ENCODE results near the gene SYTL5.

SYTL5 gene

DNA sequence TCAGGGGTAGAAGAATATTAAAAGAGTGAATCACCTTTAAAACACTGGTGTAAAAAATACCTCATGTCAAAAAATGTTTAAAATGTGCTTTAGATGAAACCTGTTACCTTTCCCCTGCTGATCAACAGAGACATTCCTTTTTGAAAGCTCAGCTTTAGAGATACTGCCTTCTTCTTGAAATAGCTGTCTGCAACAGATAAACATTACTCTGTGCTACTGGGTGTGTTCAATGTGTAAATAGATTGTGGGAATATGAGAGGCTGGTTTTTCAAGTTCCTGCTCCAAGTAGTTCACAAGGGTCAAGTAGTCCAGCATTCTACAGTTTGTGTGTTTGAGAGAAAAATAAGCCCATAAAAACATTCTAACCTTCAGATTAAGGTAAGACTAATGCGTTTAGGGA lies at the start of gene SYTL5:
Gene SYTL5, plus strand, starts transcription at position 263 of the 400 bp plus-strand sequence. CDS start 27,337 bp downstream, outside the sequence.
- TF ChIP-seq ZFX (IDR thresholded peaks at IDR 0.05; ENCODE audit: borderline replicate concordance) = no peak
- TF ChIP-seq, protein P1, sequence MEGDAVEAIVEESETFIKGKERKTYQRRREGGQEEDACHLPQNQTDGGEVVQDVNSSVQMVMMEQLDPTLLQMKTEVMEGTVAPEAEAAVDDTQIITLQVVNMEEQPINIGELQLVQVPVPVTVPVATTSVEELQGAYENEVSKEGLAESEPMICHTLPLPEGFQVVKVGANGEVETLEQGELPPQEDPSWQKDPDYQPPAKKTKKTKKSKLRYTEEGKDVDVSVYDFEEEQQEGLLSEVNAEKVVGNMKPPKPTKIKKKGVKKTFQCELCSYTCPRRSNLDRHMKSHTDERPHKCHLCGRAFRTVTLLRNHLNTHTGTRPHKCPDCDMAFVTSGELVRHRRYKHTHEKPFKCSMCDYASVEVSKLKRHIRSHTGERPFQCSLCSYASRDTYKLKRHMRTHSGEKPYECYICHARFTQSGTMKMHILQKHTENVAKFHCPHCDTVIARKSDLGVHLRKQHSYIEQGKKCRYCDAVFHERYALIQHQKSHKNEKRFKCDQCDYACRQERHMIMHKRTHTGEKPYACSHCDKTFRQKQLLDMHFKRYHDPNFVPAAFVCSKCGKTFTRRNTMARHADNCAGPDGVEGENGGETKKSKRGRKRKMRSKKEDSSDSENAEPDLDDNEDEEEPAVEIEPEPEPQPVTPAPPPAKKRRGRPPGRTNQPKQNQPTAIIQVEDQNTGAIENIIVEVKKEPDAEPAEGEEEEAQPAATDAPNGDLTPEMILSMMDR (IDR thresholded peaks at IDR 0.05) = no peak
- peak within 1 kb of the TSS; percentile 82 for H3K27ac ChIP-seq

DNA sequence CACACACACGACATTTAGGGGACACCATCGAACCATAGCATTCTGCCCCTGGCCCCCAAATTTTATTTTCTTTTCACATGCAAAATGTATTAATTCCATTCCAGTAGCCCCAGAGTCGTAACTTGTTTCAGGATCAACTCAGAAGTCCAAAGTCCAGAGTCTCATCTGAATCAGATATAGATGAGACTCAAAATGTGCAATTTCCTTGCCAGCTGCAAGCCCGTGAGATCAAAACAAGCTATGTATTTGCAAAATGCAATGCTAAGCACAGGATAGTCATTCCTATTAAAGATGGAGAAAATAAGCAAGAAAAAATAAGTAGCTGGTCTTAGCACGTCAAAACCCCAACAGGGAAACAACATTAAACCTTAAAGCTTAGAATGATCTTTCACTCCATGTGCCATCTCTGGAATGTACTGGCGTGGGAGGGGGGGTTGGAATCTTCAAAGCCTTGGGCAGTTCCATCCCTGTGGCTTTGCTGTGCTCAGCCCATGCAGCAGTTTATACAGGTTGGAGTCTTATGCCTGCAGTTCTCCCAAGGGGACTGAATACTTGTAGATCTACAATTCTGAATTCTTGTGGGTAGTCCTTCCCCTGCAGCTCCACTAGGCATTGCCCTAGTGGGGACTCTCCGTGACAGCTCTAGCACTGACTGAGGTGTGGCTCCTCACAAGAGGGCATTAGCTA lies 47.7 kb upstream of the SYTL5 start:
- no peak for TF ChIP-seq ZFX (IDR thresholded peaks at IDR 0.05; ENCODE audit: borderline replicate concordance)
- TF ChIP-seq, protein P1 (IDR thresholded peaks at IDR 0.05) = no peak
- H3K27ac ChIP-seq = peak overlapping the region; percentile 43; the same call in 1 of the 2 replicates

- H3K27ac ChIP-seq = peak overlapping the region; percentile 43; the same call in 1 of the 2 replicates
- TF ChIP-seq ZFX (IDR thresholded peaks at IDR 0.05; ENCODE audit: borderline replicate concordance) = no peak
- TF ChIP-seq, protein P1 (IDR thresholded peaks at IDR 0.05) = no peak
Measured at GRCh38 chrX:37959212-37960021, 46.9 kb upstream of the SYTL5 start.

DNA sequence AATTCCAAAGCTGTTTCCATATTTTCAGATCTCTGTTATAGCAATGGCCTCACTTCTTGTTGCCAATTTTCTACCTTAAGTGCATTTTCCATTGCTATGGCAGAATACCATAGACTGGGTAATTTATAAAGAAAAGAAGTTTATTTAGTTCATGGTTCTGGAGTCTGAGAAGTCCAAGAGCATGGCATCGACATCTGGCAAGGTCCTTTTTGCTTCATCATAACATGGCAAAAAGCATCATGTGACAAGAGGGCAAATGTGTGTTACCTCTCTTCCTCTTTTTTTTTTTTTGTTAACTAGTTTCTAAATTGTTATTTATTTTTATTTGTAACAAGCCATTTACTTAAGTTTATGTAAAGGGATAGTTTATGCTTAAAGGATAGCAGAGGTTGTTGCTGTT lies 45.2 kb upstream of the SYTL5 start:
- H3K27ac ChIP-seq = no peak overlapping the region
- no peak for TF ChIP-seq ZFX (IDR thresholded peaks at IDR 0.05; ENCODE audit: borderline replicate concordance)
- TF ChIP-seq, protein P1 (IDR thresholded peaks at IDR 0.05) = no peak

DNA sequence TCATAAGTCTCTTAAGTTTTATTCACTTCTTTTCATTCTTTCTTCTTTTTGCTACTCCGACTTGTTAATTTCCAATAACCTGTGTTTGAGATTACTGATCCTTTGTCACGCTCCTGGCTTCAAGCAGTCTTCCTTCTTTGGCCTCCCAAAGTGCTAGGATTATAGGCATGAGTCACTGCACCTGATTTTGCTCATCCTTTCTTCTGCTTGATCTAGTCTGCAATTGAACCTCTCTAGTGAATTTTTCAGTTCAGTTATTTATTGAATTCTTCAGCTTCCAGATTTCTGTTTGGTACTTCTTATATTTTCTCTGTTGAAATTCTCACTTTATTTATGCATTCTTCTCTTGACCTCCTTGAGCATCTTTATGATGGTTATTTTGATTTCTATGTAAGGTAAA lies 38.6 kb upstream of the SYTL5 start:
- no peak overlapping the region for H3K27ac ChIP-seq
- TF ChIP-seq, protein P1 (IDR thresholded peaks at IDR 0.05) = no peak
- TF ChIP-seq ZFX (IDR thresholded peaks at IDR 0.05; ENCODE audit: borderline replicate concordance) = no peak

DNA sequence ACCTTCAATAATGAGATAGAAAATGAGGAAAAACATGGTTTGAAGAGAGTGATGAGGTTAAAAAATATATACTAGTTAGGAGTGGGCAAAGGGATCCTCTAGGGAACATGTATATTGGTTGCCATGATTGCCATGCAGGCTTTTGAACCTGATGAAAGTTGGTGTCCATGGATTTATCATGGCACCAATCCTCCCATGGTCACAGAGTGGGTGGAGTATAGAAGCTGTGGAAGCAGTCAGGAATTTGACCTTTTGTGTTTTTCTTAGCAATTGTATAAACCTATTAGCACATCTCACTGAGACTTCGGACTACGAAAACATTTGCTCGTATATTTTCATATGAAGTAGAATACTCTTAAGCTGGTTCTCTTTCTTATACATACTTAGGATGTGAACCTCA lies 30.9 kb upstream of the SYTL5 start:
- no peak for TF ChIP-seq ZFX (IDR thresholded peaks at IDR 0.05; ENCODE audit: borderline replicate concordance)
- TF ChIP-seq, protein P1 (IDR thresholded peaks at IDR 0.05) = no peak
- H3K27ac ChIP-seq = no peak overlapping the region

DNA sequence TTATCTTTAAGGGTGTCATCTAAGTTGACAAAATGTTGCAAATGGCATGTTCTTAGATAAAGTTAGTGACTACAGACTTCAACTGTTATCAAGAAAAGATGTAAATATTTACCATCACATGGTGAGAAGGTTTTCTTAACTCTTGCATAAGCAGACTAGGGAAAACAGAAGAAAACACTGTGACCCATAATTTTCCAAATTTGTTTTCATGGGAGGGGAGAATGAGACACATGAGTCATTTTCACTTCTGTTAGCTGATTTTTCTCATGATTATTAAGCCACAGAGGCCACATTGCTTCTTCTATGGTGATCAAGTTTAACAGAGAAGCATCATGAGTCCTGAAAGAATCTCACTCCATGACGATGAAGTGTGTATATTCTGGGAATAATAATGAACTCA lies 30.2 kb upstream of the SYTL5 start:
- TF ChIP-seq, protein P1 (IDR thresholded peaks at IDR 0.05) = no peak
- no peak for TF ChIP-seq ZFX (IDR thresholded peaks at IDR 0.05; ENCODE audit: borderline replicate concordance)
- no peak overlapping the region for H3K27ac ChIP-seq
